Left lung (tissue), 10 donors: ENCODE measurements around the gene PNPLA2. TPM values are rescaled to one million over a fixed set of nuclear protein-coding genes. Genes with fewer than 3 reads are reported as not detected.

Source experiments
- ATAC-seq: fragments of 200-7000 bp; cut with Tn5 transposase; one replicate; pipeline ENCODE4 v1.9.1; 2020; ENCODE audit warnings: moderate library complexity
- DNase-seq, 4 donors: peaks; one replicate each; pipeline ENCODE4 v3.0.0-alpha.2; 2013 to 2020
- H3K27ac ChIP-seq, 2 donors: fragments of 200-600 bp; sonication (generic) in 1 of 2; one replicate each; pipeline versions ENCODE4 v1.5.0 to v1.8.0; 2020 to 2021
- H3K27me3 ChIP-seq, 2 donors: fragments of 200-600 bp; sonication (generic) in 1 of 2; one replicate each; pipeline versions ENCODE4 v1.5.0 to v1.8.0; 2020 to 2021
- H3K36me3 ChIP-seq, 2 donors: fragments of 200-600 bp; sonication (generic) in 1 of 2; one replicate each; pipeline versions ENCODE4 v1.5.0 to v1.8.0; 2020 to 2021
- H3K4me1 ChIP-seq, 2 donors: fragments of 200-600 bp; one replicate each; pipeline ENCODE4 v1.8.0; 2021
- H3K4me3 ChIP-seq, 2 donors: fragments of 200-600 bp; sonication (generic) in 1 of 2; one replicate each; pipeline versions ENCODE4 v1.5.0 to v1.8.0; 2020 to 2021; ENCODE audit warnings: mild to moderate bottlenecking in 1 of 2
- H3K9me3 ChIP-seq, 2 donors: fragments of 200-600 bp; sonication (generic) in 1 of 2; one replicate each; pipeline versions ENCODE4 v1.5.0 to v1.8.0; 2020 to 2021
- CTCF ChIP-seq, 2 donors: fragments of 200-600 bp; sonication (generic) in 1 of 2; IDR thresholded peaks; one replicate each; pipeline versions ENCODE4 v1.5.0 to v1.8.0; 2021; ENCODE audit warnings: antibody characterized with exemption in 2 of 2
- intact Hi-C, 2 donors: fragments of 100-400 bp; cut with DNase I; formaldehyde crosslinking; loops; one replicate each; pipeline versions ENCODE4 v1.11.2 to v1.14.2; 2022
- polyA plus RNA-seq, 6 donors: library from polyadenylated mRNA; unstranded; fragments of 120-200 nt; gene quantifications; one replicate each; pipeline ENCODE4 v1.2.1, GENCODE V29; 2013; ENCODE audit not compliant: insufficient read length in 6 of 6
- total RNA-seq, 2 donors: library from RNA; stranded (reverse); fragmentation: NEBNext Ultra II Directional; extraction: Animal tissue kit (Norgen Biotek cat#: 25700); gene quantifications; one replicate each; pipeline ENCODE4 v1.2.1, GENCODE V29; 2021
- donor health status: DM: no; HTN: yes; CAD: no.
- donor health status: DM: no; HTN: no; CAD: no.

The PNPLA2 gene
- total and polyA plus RNA-seq, 8 donors: 29.9 to 128 (median 40.4) TPM

GRCh38 chr11:858762-859339, 40.1 kb downstream of the PNPLA2 start:
- TF ChIP-seq CTCF (IDR thresholded peaks at IDR 0.05): no peak
- Histone ChIP-seq H3K9me3 (no peaks in the 10 kb centered on the region), H3K36me3 (peaks cover 0 to 19% of the 10 kb centered on the region in 2 donors), H3K27ac (no peak overlapping the region), H3K27me3 (no peaks in the 10 kb centered on the region), H3K4me3 (no peak overlapping the region), H3K4me1 (peaks cover 3 to 6% of the 10 kb centered on the region in 2 donors)
- ATAC-seq (no peak), DNase-seq (no peak)
- intact Hi-C loops: no loop called here

- Histone ChIP-seq H3K4me3 (no peak overlapping the region), H3K4me1 (peaks cover 3 to 6% of the 10 kb centered on the region in 2 donors), H3K27me3 (no peaks in the 10 kb centered on the region), H3K36me3 (peaks cover 0 to 25% of the 10 kb centered on the region in 2 donors), H3K9me3 (no peaks in the 10 kb centered on the region), H3K27ac (peak overlapping the region in 1 of 2 donors; percentile 31)
- intact Hi-C loops: no loop called here
- ATAC-seq: peak; percentile 47
- no peak for TF ChIP-seq CTCF (IDR thresholded peaks at IDR 0.05)
- peak in 3 of 4 donors; percentile 63 to 95 (median 85) for DNase-seq
Measured at GRCh38 chr11:859394-860131, 40.8 kb downstream of the PNPLA2 start.

GRCh38 chr11:860234-861104, 41.8 kb downstream of the PNPLA2 start:
- H3K9me3 ChIP-seq: no peaks in the 10 kb centered on the region
- intact Hi-C loops: no loop called here
- no peak for TF ChIP-seq CTCF (IDR thresholded peaks at IDR 0.05)
- no peaks in the 10 kb centered on the region for H3K27me3 ChIP-seq
- peak overlapping the region in 1 of 2 donors; percentile 31 for H3K27ac ChIP-seq
- ATAC-seq (no peak), DNase-seq (no peak)
- H3K4me3 ChIP-seq: no peak overlapping the region
- H3K36me3 ChIP-seq: peaks cover 0 to 31% of the 10 kb centered on the region in 2 donors
- H3K4me1 ChIP-seq: peaks cover 3 to 6% of the 10 kb centered on the region in 2 donors

- H3K9me3 ChIP-seq: no peaks in the 10 kb centered on the region
- peaks cover 3 to 6% of the 10 kb centered on the region in 2 donors for H3K4me1 ChIP-seq
- DNase-seq: no peak
- intact Hi-C loops: no loop called here
- no peak for TF ChIP-seq CTCF (IDR thresholded peaks at IDR 0.05)
- ATAC-seq: no peak
- no peak overlapping the region for H3K4me3 ChIP-seq
- H3K27me3 ChIP-seq: no peaks in the 10 kb centered on the region
- H3K27ac ChIP-seq: no peak overlapping the region
- H3K36me3 ChIP-seq: peaks cover 0 to 32% of the 10 kb centered on the region in 2 donors
Measured at GRCh38 chr11:861105-861479, 42.4 kb downstream of the PNPLA2 start.
